ENCODE results near the gene DSTN.
A peak's percentile ranks its signal among the peaks of the same experiment; 100 is the strongest.
"Not testable (repeated sequence)": the region's sequence is repeated elsewhere in the genome, so short reads cannot be mapped to it uniquely, and the experiment has no call there.

DSTN gene

GRCh38 chr20:17653835-17654648 lies 84.2 kb downstream of the DSTN start:
- DNase-seq = no peak

GRCh38 chr20:17654649-17655285 lies 84.9 kb downstream of the DSTN start:
- peak; percentile 11 for DNase-seq

DNA sequence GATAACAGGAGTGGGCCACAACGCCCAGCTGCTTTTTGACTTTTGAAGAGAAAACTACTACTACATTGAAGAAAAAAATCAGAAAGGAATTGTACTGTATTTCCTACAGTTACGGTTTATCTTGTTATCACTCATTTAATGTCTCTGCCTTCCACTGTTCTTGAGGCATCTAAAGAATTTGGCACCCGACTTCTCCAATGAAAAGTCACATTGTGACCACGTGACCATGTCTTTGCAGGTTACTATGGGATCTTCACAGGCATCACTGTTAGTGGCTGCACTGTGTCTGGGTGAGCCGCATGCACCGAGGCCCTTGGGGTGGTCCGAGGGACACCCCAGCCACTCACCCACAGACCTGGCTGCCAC lies 85.4 kb downstream of the DSTN start:
- DNase-seq = no peak

DNA sequence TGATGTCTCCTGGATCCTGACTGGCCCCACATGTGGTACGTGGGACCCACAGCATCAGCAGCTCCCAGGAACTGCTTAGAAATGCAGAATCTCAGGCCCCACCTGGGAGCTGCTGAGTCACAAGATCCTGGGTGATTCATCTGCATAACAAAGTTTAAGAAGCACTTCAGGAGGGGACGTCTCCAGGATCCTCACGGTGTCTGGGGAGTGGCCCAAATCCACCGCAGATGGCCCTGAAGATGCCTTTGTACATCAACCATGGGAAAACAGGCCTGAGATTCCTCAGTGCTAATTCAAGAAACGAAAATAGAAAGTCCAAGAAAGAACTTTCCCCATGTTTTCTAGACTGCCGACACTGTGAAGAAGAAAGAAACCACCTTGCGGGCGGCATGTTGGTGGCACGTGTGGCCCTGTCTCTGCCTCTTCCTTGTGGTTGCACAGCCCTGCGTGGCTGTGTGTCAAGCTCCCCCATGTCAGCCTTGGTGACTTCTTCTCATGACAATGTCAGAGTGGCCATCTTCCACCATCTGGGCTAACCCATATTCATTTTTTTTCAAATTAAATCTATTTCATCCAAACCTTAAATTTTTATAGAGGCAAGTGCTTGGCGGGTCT lies 86.1 kb downstream of the DSTN start:
- DNase-seq = no peak

DNA sequence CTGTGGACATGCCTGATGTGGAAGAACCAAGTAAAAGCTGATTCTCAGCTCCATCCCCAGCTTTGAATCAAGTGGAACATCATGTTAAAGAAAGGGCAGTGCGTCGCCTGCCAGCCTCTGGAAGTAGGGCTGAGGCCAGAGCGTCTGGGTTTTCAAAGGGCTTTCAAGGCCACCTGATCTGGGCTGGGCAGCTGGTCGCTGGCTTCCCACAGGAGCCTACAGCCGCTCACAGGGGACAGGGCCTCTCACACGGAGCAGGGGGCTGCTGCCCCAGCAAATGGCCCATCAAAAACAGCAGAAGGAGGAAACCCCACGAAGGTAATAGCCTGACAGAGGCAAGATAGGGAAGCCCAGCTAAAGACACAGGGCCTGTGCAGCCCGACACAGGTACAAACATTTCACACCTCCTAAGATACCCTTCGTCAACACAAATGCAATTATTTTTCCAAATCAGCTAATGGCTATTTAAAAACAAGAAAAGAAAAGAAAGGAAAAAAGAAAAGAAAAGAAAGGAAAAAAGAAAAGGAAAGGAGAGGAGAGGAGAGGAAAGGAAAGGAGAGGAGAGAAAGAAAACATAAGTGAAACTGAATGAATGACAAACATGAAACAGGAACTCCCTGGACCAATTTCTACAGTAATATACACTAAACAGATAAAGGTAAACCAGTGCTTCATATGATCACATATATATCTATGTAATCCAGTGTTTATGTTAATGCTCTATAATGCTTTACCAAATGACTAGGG lies 87.4 kb downstream of the DSTN start:
- DNase-seq = no peak

- DNase-seq = no peak
These were observed 88.2 kb downstream of the DSTN start for GRCh38 chr20:17657898-17658647.

DNA sequence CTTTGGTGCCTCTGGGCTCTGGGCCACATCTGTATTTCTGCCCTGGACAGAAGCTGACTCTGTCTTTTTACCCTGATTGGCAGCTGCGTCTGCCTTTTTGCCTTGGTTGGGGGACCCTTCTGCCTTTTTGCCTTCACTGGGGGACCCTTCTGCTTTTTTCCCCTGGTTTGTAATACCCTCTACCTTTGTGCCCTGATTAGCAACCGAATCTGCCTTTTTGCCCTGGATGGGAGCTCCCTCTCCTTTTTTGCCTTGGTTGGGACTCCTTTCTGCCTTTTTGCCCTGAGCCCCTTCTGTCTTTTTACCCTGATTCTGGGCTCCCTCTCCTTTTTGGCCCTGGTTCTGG lies 88.7 kb downstream of the DSTN start:
- no peak for DNase-seq

- DNase-seq = not testable (repeated sequence)
These were observed 89.5 kb downstream of the DSTN start for GRCh38 chr20:17659344-17659743.
